Measurements from ENCODE around the gene RAB14.

The RAB14 gene

GRCh38 chr9:121196389-121196788 is 5.3 kb downstream of the RAB14 start:
- no peak for TF ChIP-seq CTCF (IDR thresholded peaks at IDR 0.05; ENCODE audit: borderline replicate concordance, control extremely low read depth, extremely low read depth, insufficient read depth, missing control alignments)
- in situ Hi-C loops (cut with MboI; ENCODE audit: low sequenced_read_pairs, unreplicated experiment): no loop called here
- DNase-seq (ENCODE audit: low spot score): no peak

GRCh38 chr9:121194730-121195129 is 6.9 kb downstream of the RAB14 start:
- in situ Hi-C loops (cut with MboI; ENCODE audit: low sequenced_read_pairs, unreplicated experiment): no loop called here
- no peak for TF ChIP-seq CTCF (IDR thresholded peaks at IDR 0.05; ENCODE audit: borderline replicate concordance, control extremely low read depth, extremely low read depth, insufficient read depth, missing control alignments)
- no peak for DNase-seq (ENCODE audit: low spot score)

- in situ Hi-C loops (cut with MboI; ENCODE audit: low sequenced_read_pairs, unreplicated experiment): no loop called here
- no peak for DNase-seq (ENCODE audit: low spot score)
- no peak for TF ChIP-seq CTCF (IDR thresholded peaks at IDR 0.05; ENCODE audit: borderline replicate concordance, control extremely low read depth, extremely low read depth, insufficient read depth, missing control alignments)
Measured at GRCh38 chr9:121192959-121193640, 8.6 kb downstream of the RAB14 start.

GRCh38 chr9:121192518-121192917 is 9.2 kb downstream of the RAB14 start:
- DNase-seq (ENCODE audit: low spot score): no peak
- TF ChIP-seq CTCF (IDR thresholded peaks at IDR 0.05; ENCODE audit: borderline replicate concordance, control extremely low read depth, extremely low read depth, insufficient read depth, missing control alignments): no peak
- in situ Hi-C loops (cut with MboI; ENCODE audit: low sequenced_read_pairs, unreplicated experiment): no loop called here

GRCh38 chr9:121191235-121191634 is 10.4 kb downstream of the RAB14 start:
- DNase-seq (ENCODE audit: low spot score): no peak
- in situ Hi-C loops (cut with MboI; ENCODE audit: low sequenced_read_pairs, unreplicated experiment): no loop called here
- TF ChIP-seq CTCF (IDR thresholded peaks at IDR 0.05; ENCODE audit: borderline replicate concordance, control extremely low read depth, extremely low read depth, insufficient read depth, missing control alignments): no peak

GRCh38 chr9:121189660-121190059 is 12.0 kb downstream of the RAB14 start:
- TF ChIP-seq CTCF (IDR thresholded peaks at IDR 0.05; ENCODE audit: borderline replicate concordance, control extremely low read depth, extremely low read depth, insufficient read depth, missing control alignments): no peak
- in situ Hi-C loops (cut with MboI; ENCODE audit: low sequenced_read_pairs, unreplicated experiment): no loop called here
- DNase-seq (ENCODE audit: low spot score): no peak
